Astrocyte of the cerebellum (primary cell): ENCODE measurements around the gene GBE1.
A peak's percentile ranks its signal among the peaks of the same experiment; 100 is the strongest.

Source experiments
- DNase-seq: peaks from one replicate; pipeline ENCODE4 v3.0.0-alpha.2; 2011; ENCODE audit warnings: low read depth
- H3K4me3 ChIP-seq: 2 replicates; pipeline ENCODE4 v1.5.1; 2011; ENCODE audit warnings: mild to moderate bottlenecking, low read depth, low read length, moderate library complexity
- in situ Hi-C: cut with HindIII; loops from 2 replicates; pipeline ENCODE4 v1.10.0; 2017; ENCODE audit warnings: low sequenced_read_pairs
- TF ChIP-seq, protein P1 (sequence below): IDR thresholded peaks from 2 replicates; pipeline ENCODE4 v1.5.1; 2012; ENCODE audit warnings: low read length, low read depth, moderate library complexity, mild to moderate bottlenecking; ENCODE audit errors: missing control alignments

GBE1 gene

DNA sequence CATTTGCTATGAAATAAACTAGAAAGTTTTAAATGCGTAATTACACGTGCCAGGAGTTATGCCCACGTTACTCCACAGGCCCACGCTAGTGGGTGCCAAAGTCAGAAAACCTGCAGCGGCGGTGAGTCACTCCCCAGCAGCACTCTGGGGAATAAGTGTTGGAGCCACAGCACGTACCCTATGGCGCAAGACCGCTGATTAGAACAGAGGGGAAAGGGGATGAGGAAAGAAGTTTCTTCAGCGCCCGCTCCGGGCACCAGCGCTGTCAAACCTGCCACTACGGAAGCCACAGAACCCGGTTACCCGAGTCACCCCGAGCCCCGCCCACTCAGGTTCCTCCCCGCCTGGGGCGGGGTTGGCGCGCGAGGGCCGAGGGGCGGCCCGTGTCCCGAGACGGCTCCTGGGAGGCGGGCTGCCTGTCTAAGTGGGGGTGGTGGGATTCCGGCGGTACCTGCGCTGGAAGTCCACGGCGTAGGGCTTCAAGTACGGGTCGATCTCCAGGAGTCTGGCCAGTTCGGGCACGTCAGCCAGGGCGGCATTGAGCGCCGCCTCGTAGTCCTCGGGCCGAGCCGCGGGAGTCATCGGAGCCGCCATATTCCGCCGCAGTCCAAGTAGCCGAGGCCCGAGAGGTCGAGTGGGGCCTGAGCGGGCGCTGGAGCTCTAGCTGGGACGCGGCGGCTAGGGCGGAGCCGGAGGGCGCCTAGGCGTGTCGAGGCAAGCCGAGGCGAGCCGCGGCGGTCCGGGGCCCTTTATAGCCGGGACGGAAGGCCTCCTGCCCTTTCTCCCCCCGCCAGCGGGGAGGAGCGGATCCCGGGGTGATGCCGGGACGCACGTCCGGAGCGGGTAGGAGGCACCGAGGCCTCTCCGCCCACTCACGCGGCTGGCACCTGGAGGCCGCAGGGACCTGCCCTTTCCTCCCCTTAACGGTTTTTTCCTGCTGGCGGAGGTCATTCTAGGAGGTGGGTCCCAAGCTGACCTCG lies at the start of gene GBE1:
TSS of gene GBE1 (minus strand) at position 722 of the 980 bp plus-strand sequence. CDS start at position 594, 128 bp downstream.
- in situ Hi-C loops: no loop called here
- DNase-seq: peak; percentile 60
- TF ChIP-seq, protein P1, sequence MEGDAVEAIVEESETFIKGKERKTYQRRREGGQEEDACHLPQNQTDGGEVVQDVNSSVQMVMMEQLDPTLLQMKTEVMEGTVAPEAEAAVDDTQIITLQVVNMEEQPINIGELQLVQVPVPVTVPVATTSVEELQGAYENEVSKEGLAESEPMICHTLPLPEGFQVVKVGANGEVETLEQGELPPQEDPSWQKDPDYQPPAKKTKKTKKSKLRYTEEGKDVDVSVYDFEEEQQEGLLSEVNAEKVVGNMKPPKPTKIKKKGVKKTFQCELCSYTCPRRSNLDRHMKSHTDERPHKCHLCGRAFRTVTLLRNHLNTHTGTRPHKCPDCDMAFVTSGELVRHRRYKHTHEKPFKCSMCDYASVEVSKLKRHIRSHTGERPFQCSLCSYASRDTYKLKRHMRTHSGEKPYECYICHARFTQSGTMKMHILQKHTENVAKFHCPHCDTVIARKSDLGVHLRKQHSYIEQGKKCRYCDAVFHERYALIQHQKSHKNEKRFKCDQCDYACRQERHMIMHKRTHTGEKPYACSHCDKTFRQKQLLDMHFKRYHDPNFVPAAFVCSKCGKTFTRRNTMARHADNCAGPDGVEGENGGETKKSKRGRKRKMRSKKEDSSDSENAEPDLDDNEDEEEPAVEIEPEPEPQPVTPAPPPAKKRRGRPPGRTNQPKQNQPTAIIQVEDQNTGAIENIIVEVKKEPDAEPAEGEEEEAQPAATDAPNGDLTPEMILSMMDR: peak; percentile 53

GRCh38 chr3:81808900-81809299 lies 47.5 kb upstream of the GBE1 start:
- H3K4me3 ChIP-seq: no peak overlapping the region
- no peak for DNase-seq
- in situ Hi-C loops: no loop called here
- TF ChIP-seq, protein P1: no peak

More for the DNA sequence above, at the start of gene GBE1:
- H3K4me3 ChIP-seq: peak within 1 kb of the TSS; percentile 68

- TF ChIP-seq, protein P1: no peak
- DNase-seq: no peak
- H3K4me3 ChIP-seq: no peak overlapping the region
- in situ Hi-C loops: no loop called here
Observed at GRCh38 chr3:81799403-81799802, 38.0 kb upstream of the GBE1 start.

DNA sequence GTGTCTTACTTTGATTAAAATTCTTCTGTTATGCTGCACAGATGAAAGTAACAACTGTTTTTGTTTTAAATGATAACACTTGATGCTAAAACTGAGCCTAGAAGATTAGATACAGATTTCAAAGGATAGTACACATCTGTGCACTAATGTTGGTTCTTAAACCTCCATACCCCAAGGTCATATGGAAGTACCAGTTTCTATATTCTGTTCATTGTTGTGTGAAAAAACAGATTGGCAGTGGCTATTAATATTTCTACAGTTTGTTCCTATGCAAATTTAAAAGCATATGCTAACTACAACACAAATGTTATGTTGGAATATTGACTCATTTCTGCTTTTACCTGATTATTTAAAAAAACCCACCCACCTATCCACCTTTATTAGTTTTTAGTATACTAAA lies 32.0 kb upstream of the GBE1 start:
- DNase-seq: no peak
- no peak overlapping the region for H3K4me3 ChIP-seq
- in situ Hi-C loops: no loop called here
- TF ChIP-seq, protein P1: no peak

- DNase-seq: no peak
- TF ChIP-seq, protein P1: no peak
- in situ Hi-C loops: no loop called here
- H3K4me3 ChIP-seq: no peak overlapping the region
Observed at GRCh38 chr3:81790117-81790516, 28.7 kb upstream of the GBE1 start.

DNA sequence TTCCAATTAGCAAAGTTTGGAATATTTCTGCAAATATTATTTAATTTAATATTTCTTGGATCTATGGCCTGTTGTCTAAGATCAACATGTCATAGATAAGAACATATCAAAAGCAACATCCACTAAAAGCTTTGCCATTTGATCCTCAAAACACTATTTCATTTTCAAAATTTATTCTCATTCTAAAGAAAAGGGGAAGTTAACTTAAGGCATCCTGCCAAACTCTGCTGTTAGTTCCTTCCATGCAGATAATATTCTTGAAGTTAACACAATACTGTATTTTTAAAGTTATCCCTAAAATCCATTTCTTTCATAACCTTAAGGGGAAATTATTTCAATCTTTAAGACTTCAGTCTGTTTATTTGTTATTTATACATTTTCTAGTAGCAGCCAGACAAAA lies 28.2 kb upstream of the GBE1 start:
- in situ Hi-C loops: no loop called here
- no peak for DNase-seq
- TF ChIP-seq, protein P1: no peak
- H3K4me3 ChIP-seq: no peak overlapping the region
